GM11168 (cell line): ENCODE results near the gene ICAM1.

Source experiments
- in situ Hi-C: fragments of 300-500 bp; cut with MboI; formaldehyde crosslinking; loops from one replicate; pipeline ENCODE4 v1.12.0; 2022; ENCODE audit warnings: low sequenced_read_pairs; ENCODE audit not compliant: unreplicated experiment

Gene ICAM1

DNA sequence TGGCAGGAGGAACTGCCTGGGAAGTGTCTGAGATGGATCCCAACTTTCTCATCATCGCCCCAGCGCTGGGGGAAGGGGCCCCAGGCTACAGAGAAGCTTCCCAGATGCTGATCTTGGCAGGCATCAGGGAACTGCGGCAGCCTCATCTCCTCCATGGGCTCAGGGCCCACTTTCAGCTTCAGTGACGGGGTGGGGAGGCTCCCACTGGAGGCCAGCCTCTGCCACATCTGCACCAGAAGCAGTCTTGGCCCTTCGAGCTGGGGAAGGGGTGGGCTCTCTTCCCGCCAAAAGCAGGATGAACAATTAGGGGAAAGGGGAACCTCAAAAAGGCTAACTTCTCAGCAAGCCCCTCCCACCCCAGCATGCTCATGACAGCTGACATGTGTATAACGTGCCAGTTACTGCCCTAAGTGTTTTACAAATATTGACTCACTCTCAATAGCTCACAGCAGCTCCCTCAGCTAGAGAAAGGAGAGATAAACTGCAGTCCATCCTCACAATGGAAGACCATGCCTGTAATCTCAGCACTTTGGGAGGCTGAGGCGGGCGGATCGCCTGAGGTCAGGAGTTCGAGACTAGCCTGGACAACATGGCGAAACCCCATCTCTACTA lies 32.6 kb upstream of the ICAM1 start:
- in situ Hi-C loops: loop anchor here (25.0 kb wide), 1 partner anchor 301 kb away; the partner anchor contains the start of gene OLFM2

DNA sequence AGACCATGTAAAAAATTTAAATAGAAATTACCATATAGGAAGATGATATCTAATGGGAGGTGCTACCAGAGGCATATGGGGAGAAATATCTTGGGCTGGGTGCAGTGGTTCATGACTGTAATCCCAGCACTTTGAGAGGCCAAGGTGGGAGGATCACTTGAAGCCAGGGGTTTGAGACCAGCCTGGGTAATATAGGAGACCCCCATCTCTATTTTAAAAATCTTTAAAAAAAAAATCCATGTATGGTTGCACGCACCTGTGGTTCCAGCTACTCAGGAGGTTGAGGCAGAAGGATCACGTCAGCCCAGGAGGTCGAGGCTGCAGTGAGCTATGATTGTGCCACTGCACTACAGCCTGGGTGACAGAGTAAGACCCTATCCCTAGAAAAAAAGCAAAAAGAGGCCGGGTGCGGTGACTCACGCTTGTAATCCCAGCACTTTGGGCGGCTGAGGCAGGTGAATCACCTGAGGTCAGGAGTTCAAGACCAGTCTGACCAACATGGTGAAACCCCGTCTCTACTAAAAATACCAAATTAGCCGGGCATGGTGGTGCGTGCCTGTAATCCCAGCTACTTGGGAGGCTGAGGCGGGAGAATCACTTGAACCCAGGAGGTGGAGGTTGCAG lies 29.0 kb upstream of the ICAM1 start:
- in situ Hi-C loops: loop anchor here (25.0 kb wide), 1 partner anchor 305 kb away; the partner anchor contains the start of gene OLFM2

DNA sequence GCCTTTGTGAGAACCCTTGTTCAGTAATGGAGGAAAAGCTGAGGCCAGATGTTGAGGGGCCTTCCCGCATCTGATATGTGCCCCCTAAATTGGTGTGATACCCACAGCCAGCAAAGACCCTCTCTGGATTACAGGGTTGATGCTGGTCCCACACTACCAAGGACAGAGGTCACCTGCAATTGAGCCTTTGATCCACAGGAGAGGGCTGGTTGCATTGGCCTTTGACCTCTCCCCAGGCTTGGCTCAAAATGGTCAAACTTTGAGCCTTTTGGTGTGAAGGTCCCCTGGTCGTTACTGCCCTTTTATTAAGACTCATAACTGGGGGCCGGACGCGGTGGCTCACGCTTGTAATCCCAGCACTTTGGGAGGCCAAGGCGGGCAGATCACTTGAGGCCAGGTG lies 27.3 kb upstream of the ICAM1 start:
- in situ Hi-C loops: loop anchor here (25.0 kb wide), 1 partner anchor 306 kb away; the partner anchor contains the start of gene OLFM2

DNA sequence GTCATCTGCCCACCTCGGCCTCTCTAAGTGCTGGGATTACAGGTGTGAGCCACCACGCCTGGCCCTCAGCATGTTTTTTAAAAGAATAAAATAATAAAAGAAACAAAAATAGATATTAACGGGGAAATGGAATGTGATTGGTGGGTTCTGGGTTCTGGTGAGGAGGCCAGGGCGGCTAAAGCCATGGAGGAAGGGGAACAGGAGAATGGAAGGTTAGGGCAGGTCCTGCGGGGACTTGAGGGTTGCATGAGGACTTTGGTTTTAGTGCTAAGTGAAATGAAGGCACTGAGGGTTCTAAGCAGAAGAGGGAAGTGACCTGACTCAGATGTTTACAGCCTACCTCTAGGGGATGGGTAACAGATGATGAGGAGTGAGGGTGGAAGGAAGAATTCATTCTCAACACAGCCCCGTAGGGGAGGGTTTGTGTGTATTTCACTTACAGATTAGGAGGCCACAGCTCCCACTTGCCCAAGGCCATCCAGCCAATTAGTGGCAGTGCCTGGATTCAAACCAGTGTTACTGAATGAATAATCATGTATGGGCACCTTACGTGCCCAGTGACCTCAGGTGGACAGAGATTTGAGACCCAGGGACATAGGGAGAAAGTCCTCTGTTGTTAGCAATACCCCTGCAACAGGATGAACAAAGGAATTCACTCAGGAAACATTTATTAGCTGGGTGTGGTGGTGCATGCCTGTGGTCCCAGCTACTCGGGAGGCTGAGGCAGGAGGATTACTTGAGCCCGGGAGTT lies 25.6 kb upstream of the ICAM1 start:
- in situ Hi-C loops: loop anchor here (25.0 kb wide), 1 partner anchor 308 kb away; the partner anchor contains the start of gene OLFM2

DNA sequence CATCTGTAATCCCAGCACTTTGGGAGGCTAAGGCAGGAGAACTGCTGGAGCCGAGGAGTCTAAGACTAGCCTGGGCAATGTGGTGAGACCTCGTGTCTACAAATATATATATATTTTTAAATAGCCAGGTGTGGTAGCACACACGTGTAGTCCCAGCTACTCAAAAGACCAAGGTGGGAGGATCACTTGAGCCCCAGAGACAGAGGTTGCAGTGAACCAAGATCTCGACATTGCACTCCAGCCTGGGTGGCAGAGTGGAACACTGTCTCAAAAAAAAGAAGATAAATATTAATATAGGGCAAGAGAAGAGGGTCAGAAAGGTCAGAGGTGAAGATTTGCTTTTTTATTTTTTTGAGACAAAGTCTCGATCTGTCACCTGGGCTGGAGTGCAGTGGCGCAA lies 24.4 kb upstream of the ICAM1 start:
- in situ Hi-C loops: loop anchor here (25.0 kb wide), 1 partner anchor 309 kb away; the partner anchor contains the start of gene OLFM2

DNA sequence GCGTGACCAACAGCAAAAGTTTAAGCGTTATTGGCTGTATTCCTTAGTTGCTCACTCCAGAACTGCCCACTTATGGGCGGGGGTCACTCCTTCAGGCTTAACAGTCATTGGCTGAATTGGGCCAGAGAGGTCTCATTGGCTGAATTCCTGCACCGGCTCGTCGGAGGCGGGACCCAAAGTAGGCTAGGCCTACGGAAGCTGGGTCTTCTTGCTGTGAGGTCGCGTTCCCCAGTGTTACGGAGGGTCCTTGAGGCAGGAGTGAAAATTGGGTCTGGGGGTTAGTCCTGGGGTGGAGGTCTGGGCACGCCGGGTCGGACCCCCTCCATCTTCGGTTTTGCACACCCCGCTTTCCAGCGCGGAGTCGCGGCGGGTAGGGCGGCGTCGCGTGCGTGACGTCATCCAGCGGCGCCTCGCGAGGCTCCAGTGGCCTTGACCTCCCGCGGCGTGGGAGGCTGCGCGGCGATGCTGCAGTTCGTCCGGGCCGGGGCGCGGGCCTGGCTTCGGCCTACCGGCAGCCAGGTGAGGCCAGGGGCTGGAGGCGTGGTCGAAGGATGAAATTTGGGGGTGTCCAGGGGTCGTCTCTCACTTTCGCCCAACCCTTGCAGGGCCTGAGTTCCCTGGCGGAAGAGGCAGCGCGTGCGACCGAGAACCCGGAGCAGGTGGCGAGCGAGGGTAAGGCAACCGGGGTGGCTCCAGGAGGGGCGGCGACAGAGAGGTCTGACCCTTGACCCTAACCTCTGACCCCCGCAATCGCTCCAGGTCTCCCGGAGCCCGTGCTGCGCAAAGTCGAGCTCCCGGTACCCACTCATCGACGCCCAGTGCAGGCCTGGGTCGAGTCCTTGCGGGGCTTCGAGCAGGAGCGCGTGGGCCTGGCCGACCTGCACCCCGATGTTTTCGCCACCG lies 18.9 kb upstream of the ICAM1 start, which contains the start of gene MRPL4:
Gene MRPL4 (plus strand): TSS at position 423 of the 903 bp plus-strand sequence. CDS start 40 bp downstream, at position 463.
- in situ Hi-C loops: no loop called here

DNA sequence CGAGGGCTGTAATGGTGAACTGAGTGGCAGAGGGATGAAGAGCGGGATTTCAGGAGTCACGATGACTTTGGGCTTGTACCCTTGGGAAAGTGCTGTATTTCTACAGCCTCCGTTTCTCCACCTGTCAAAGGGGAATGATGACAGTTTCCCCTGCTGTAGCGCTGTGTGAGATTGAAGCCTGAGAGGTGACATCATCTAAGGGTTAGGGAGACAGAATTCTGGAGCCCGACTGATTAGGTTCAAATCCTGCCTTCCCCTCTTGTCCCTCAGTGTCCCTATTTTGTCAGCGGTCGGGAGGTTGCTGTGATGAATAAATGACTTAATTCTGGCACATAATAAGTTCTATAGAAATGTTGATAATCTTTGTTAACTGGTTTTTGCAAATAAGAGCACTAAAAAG lies 18.2 kb upstream of the ICAM1 start:
- in situ Hi-C loops: no loop called here

DNA sequence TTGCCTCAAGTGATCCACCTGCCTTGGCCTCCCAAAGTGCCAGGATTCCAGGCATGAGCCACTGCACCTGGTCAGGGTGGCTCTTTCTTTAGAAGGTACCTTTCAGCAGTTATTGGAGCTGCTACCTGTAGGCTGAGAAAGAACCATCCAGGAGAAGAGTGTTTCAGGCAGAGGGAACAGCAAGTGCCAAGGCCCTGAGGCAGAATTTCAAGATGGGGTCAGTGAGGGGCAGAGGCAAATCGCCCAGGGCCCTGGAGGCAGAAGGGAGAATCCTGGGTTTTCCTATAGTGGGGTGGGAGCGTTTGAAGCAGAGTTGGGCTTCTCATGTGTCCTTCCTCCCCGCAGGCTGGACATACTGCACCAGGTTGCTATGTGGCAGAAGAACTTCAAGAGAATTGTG lies 16.7 kb upstream of the ICAM1 start:
- in situ Hi-C loops: no loop called here

DNA sequence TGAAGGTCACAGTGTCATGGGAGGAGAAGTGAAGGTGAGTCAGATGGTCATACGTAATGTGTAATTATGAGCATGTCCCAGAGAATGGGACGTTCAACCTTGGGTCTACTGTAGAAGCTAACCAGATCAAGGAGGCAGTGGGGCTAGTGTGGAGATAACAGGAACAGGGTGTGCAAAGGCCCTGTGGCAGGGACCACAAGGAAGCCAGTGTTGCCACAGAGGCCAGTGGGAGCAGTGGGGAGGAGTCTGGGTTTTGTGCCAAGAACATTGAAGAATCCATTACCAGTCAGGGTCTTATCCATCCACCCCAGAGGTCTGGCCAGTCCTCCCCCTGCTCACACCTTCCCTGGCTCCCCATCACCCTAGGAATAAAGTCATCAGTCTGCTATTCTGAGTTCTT lies 15.6 kb upstream of the ICAM1 start:
- in situ Hi-C loops: no loop called here

GRCh38 chr19:10256551-10256950 lies 14.4 kb upstream of the ICAM1 start:
- in situ Hi-C loops: no loop called here

DNA sequence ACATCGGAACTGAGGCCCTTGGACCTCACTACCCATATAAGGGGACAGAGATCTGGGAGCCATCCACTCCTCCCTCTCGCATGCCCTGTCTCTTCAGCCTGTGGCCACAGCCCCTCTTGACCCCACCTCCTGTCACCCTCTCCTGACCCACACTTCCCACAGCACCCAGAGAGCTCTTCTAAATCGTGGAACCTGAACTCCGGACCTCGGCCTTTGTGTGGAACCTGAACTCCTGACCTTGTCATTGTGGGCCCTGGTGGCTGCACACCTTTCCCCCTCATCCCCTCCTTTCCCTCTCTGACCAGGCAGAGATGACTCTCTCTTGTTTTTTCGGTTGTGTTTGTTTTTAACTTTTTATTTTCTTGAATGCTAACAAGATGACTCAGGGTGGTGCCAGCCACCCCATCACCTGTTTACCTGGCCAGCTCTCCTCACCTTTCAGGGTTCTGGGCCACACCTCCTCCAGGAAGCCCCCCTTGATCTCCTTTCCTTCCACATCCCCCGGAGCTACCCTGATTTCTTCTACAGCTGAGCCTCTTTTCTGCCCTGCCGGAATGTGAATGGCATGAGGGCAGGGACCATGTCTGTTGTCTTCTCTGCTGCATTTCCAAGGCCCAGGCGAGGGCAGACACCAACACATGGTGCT lies 13.8 kb upstream of the ICAM1 start:
- in situ Hi-C loops: no loop called here

GRCh38 chr19:10258080-10258710 lies 12.7 kb upstream of the ICAM1 start:
- in situ Hi-C loops: no loop called here

GRCh38 chr19:10259162-10259905 lies 11.6 kb upstream of the ICAM1 start:
- in situ Hi-C loops: no loop called here

GRCh38 chr19:10260141-10260584 lies 10.8 kb upstream of the ICAM1 start:
- in situ Hi-C loops: no loop called here

GRCh38 chr19:10262771-10263170 lies 8.1 kb upstream of the ICAM1 start:
- in situ Hi-C loops: no loop called here

DNA sequence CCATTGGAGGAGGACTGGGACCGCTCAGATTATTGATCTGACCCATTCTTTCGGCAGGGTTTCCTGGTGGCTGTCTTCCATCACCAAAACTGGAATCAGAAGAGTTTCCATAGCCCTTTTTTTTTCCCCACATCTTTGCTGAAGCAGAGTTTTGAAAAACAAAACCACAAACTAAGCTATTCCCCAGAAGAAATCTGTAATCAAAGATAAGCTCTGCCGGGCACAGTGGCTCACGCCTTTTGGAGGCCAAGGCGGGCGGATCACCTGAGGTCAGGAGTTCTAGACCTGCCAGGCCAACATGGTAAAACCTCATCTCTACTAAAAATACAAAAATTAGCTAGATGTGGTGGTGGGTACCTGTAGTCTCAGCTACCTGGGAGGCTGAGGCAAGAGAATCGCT lies 4.2 kb upstream of the ICAM1 start:
- in situ Hi-C loops: loop anchor here (5.0 kb wide), 1 partner anchor 41 kb away; the partner anchor contains the start of gene ZGLP1

- in situ Hi-C loops: loop anchor here (5.0 kb wide), 1 partner anchor 39 kb away; the partner anchor contains the start of gene ZGLP1
Measured at GRCh38 chr19:10268071-10268470, 2.8 kb upstream of the ICAM1 start.
